Panc1 (cell line): ENCODE measurements around the gene PET100.

Experiments
- POLR2AphosphoS5 ChIP-seq: IDR thresholded peaks from 2 replicates; pipeline ENCODE4 v1.6.1; 2012; ENCODE audit warnings: mild to moderate bottlenecking, low read depth, low read length, moderate library complexity
- SIN3A ChIP-seq: IDR thresholded peaks from 2 replicates; pipeline ENCODE4 v1.6.1; 2012; ENCODE audit warnings: low read depth, mild to moderate bottlenecking, low read length, moderate library complexity, borderline replicate concordance; ENCODE audit not compliant: insufficient read depth
- TCF7L2 ChIP-seq: IDR thresholded peaks from 2 replicates; pipeline ENCODE4 v1.6.1; 2011; ENCODE audit warnings: mild to moderate bottlenecking, low read depth, low read length, inconsistent platforms
- TF ChIP-seq, protein P1 (sequence below): fragments of 450-650 bp; IDR thresholded peaks from 2 replicates; pipeline ENCODE4 v1.5.1; 2017; ENCODE audit warnings: mild to moderate bottlenecking

DNA sequence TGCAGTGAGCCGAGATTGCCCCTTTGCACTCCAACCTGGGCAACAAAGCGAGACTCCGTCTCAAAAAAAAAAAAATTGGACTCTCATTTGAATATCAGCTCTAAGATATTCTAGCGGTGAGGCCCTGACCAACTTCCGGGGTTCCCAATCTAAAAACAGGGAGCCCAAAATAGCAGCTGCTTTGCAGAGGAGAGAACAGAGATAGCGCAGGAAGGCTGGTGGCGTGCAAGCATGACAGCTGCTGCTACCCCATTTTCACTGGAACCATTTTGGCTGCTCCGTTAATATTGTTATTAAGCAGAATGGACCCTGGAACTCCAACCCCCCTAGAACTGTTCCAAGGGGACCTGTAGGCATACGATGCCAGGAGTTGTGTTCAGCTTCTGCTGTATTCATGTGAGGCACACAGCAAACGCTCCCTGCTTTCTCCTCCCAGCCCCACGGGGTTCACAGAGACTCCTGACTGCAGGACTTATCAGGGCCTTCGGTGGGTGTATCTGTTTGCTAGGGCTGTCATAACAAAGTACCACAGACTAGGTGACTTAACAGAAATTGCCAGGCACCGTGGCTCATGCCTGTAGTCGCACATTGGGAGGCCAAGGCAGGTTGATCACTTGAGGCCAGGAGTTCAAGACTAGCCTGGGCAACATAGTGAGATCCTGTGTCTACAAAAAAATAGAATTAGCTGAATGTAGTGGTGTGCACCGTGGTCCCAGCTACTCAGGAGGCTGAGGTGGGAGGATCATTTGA is 18.8 kb downstream of the PET100 start:
- TF ChIP-seq, protein P1, sequence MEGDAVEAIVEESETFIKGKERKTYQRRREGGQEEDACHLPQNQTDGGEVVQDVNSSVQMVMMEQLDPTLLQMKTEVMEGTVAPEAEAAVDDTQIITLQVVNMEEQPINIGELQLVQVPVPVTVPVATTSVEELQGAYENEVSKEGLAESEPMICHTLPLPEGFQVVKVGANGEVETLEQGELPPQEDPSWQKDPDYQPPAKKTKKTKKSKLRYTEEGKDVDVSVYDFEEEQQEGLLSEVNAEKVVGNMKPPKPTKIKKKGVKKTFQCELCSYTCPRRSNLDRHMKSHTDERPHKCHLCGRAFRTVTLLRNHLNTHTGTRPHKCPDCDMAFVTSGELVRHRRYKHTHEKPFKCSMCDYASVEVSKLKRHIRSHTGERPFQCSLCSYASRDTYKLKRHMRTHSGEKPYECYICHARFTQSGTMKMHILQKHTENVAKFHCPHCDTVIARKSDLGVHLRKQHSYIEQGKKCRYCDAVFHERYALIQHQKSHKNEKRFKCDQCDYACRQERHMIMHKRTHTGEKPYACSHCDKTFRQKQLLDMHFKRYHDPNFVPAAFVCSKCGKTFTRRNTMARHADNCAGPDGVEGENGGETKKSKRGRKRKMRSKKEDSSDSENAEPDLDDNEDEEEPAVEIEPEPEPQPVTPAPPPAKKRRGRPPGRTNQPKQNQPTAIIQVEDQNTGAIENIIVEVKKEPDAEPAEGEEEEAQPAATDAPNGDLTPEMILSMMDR, result no peak
- TF ChIP-seq SIN3A (no peak), TCF7L2 (no peak), POLR2AphosphoS5 (no peak)
